ENCODE results near the gene GAS7. TPM values are rescaled to one million over a fixed set of nuclear protein-coding genes. Genes with fewer than 3 reads are reported as not detected.
A peak's percentile ranks its signal among the peaks of the same experiment; 100 is the strongest.

Gene GAS7
- total and polyA plus RNA-seq, 2 donors (not counting 1 experiment from before 2014, with no cell fraction given) = 3.4 to 13.6 TPM

DNA sequence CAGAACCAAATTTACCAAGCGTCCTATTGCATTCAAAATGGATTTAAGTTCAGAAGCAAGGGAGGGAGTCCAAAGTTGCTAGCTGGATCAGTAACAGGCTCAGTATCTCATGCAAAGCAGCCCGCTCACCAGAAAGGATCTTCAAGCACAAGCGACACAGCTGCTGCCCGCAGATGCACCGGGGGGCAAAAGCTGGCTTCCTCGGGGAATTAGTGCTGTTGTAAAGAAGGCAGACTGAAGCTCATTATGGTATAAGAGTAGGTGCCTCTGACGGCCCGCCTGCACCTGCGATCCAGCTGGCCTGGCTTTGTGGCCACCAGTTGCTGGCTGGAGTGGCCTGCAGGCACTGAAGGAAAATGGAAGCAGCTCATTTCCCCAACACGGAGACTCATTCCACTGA lies 165.0 kb downstream of the GAS7 start:
- peak; percentile 52 for DNase-seq
- H3K79me2 ChIP-seq (ENCODE audit: control insufficient read depth, insufficient read depth, low read length) = peaks cover 7% of the 10 kb centered on the region
- peak overlapping the region; percentile 27 for H3K9ac ChIP-seq (ENCODE audit: low read length)
- POLR2A ChIA-PET = interaction anchor here (0.7 to 2.3 kb wide), 4 partner anchors 13 to 82 kb away, joined by 4 to 9 read pairs (median 5); no protein-coding TSS in a partner anchor
- no peaks in the 10 kb centered on the region for H3K36me3 ChIP-seq (replicated peaks in 1 of 2; ENCODE audit: control extremely low read depth in 1 of 2, control insufficient read depth in 1 of 2, extremely low read depth in 1 of 2, insufficient read depth in 2 of 2, low read length in 1 of 2)
- Mint-ChIP-seq H3K4me3 (peak overlapping the region; percentile 67), H3K27ac (peak overlapping the region; percentile 74), H3K27me3 (no peaks in the 10 kb centered on the region), H3K9me3 (ENCODE audit: insufficient read depth) (no peaks in the 10 kb centered on the region), H3K4me1 (peaks cover 26% of the 10 kb centered on the region)
- no peaks in the 10 kb centered on the region for H3K9me3 ChIP-seq (ENCODE audit: control extremely low read depth in 1 of 3, control insufficient read depth in 2 of 3, insufficient read depth in 1 of 3, low read length in 2 of 3)
- ATAC-seq (ENCODE audit: low read depth) = peak; percentile 85
- WGBS (ENCODE audit: insufficient coverage) = 3% methylated on average over 9 of the region's 10 CpGs
- CTCF ChIA-PET = interaction anchor here (0.5 to 1.5 kb wide), 7 partner anchors 9 to 192 kb away, joined by 3 to 7 read pairs (median 4); no protein-coding TSS in a partner anchor
- H3K27me3 ChIP-seq (replicated peaks in 1 of 4; ENCODE audit: control extremely low read depth in 1 of 4, control insufficient read depth in 3 of 4, insufficient read depth in 4 of 4, low read length in 3 of 4) = peaks cover 0 to 6% (median 0%) of the 10 kb centered on the region in 4 experiments
- peak overlapping the region; percentile 67 for H2AFZ ChIP-seq (ENCODE audit: insufficient read depth, low read depth, low read length, poor library complexity, severe bottlenecking)
- H3K27ac ChIP-seq (ENCODE audit: low read length in 2 of 2) = peak overlapping the region; percentile 7 to 38
- intact Hi-C loops (cut with micrococcal nuclease) = loop anchor here (1.0 kb wide), 1 partner anchor 15 kb away; no protein-coding TSS in a partner anchor
- no peaks in the 10 kb centered on the region for H4K20me1 ChIP-seq (ENCODE audit: control insufficient read depth, insufficient read depth, low read length, poor library complexity, severe bottlenecking)
- TF ChIP-seq, protein P1, sequence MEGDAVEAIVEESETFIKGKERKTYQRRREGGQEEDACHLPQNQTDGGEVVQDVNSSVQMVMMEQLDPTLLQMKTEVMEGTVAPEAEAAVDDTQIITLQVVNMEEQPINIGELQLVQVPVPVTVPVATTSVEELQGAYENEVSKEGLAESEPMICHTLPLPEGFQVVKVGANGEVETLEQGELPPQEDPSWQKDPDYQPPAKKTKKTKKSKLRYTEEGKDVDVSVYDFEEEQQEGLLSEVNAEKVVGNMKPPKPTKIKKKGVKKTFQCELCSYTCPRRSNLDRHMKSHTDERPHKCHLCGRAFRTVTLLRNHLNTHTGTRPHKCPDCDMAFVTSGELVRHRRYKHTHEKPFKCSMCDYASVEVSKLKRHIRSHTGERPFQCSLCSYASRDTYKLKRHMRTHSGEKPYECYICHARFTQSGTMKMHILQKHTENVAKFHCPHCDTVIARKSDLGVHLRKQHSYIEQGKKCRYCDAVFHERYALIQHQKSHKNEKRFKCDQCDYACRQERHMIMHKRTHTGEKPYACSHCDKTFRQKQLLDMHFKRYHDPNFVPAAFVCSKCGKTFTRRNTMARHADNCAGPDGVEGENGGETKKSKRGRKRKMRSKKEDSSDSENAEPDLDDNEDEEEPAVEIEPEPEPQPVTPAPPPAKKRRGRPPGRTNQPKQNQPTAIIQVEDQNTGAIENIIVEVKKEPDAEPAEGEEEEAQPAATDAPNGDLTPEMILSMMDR (IDR thresholded peaks at IDR 0.05) = no peak
- no peak for TF ChIP-seq EZH2 (IDR thresholded peaks at IDR 0.05; ENCODE audit: borderline replicate concordance, insufficient read depth, low read depth, low read length, poor library complexity, severe bottlenecking)
- H3K4me1 ChIP-seq (ENCODE audit: control insufficient read depth in 2 of 2, insufficient read depth in 2 of 2, low read length in 2 of 2) = peaks cover 14 to 28% of the 10 kb centered on the region in 2 donors
- H3K4me3 ChIP-seq (ENCODE audit: control extremely low read depth in 1 of 5, extremely low read depth in 1 of 5, insufficient read depth in 1 of 5, low read depth in 2 of 5, low read length in 4 of 5) = peak overlapping the region in 4 of 5 experiments; percentile 22 to 41 (median 24)
- peak overlapping the region; percentile 69 for H3K4me2 ChIP-seq (replicated peaks; ENCODE audit: low read depth, low read length, poor library complexity, severe bottlenecking)

DNA sequence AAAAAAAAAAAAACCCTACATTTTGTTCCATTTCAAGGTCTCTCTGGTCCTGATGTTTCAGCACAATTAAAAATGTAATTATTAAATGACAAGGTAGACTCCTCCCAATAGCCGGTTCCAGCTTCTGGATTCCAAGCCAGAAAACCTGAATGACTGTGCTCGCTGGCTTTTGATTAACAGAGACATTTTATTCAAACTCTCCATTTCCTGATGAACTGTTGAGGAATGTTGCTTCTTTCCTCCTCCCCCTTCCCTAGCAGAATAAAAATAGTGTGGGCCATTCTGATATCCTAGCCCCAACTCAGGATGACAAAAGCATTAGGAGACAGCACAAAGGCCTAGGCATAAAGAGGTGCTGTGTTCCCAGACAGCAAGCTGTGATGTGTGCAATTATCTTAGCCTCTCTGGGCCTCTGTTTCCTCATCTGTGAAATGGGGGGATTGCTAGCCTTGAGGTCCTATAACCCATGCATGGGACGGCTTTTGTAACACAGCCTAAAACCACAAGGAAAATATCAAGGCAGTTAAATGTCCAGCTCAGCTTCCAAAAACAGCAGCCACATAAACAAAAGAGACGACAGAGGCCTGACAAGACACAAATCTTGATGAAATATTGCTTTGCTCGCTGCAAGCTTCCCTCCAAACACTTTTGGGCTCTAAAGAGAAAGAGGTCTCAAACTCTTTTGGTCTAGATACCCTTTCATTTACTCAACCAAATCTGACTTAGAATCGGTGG lies 166.1 kb downstream of the GAS7 start:
- ATAC-seq (ENCODE audit: low read depth) (no peak), DNase-seq (no peak)
- Histone ChIP-seq H3K9me3 (ENCODE audit: control extremely low read depth in 1 of 3, control insufficient read depth in 2 of 3, insufficient read depth in 1 of 3, low read length in 2 of 3) (no peaks in the 10 kb centered on the region), H3K27ac (ENCODE audit: low read length in 2 of 2) (no peak overlapping the region), H3K27me3 (replicated peaks in 1 of 4; ENCODE audit: control extremely low read depth in 1 of 4, control insufficient read depth in 3 of 4, insufficient read depth in 4 of 4, low read length in 3 of 4) (peaks cover 0 to 6% (median 0%) of the 10 kb centered on the region in 4 experiments), H3K9ac (ENCODE audit: low read length) (no peak overlapping the region), H3K4me3 (ENCODE audit: control extremely low read depth in 1 of 5, extremely low read depth in 1 of 5, insufficient read depth in 1 of 5, low read depth in 2 of 5, low read length in 4 of 5) (no peak overlapping the region), H4K20me1 (ENCODE audit: control insufficient read depth, insufficient read depth, low read length, poor library complexity, severe bottlenecking) (no peaks in the 10 kb centered on the region), H3K36me3 (replicated peaks in 1 of 2; ENCODE audit: control extremely low read depth in 1 of 2, control insufficient read depth in 1 of 2, extremely low read depth in 1 of 2, insufficient read depth in 2 of 2, low read length in 1 of 2) (no peaks in the 10 kb centered on the region), H2AFZ (ENCODE audit: insufficient read depth, low read depth, low read length, poor library complexity, severe bottlenecking) (no peak overlapping the region), H3K4me1 (ENCODE audit: control insufficient read depth in 2 of 2, insufficient read depth in 2 of 2, low read length in 2 of 2) (peaks cover 14 to 28% of the 10 kb centered on the region in 2 donors), H3K79me2 (ENCODE audit: control insufficient read depth, insufficient read depth, low read length) (peaks cover 7% of the 10 kb centered on the region), H3K4me2 (replicated peaks; ENCODE audit: low read depth, low read length, poor library complexity, severe bottlenecking) (no peak overlapping the region)
- H3K27me3 Mint-ChIP-seq = no peaks in the 10 kb centered on the region
- TF ChIP-seq, protein P1 (IDR thresholded peaks at IDR 0.05) = no peak
- no peak for TF ChIP-seq EZH2 (IDR thresholded peaks at IDR 0.05; ENCODE audit: borderline replicate concordance, insufficient read depth, low read depth, low read length, poor library complexity, severe bottlenecking)
- H3K4me1 Mint-ChIP-seq = peaks cover 26% of the 10 kb centered on the region
- H3K4me3 Mint-ChIP-seq = no peak overlapping the region
- ChIA-PET CTCF (interaction anchor here (0.7 to 1.5 kb wide), 2 partner anchors 14 to 88 kb away, joined by 3 to 5 read pairs; no protein-coding TSS in a partner anchor), POLR2A (no interaction called here)
- no peak overlapping the region for H3K27ac Mint-ChIP-seq
- intact Hi-C loops (cut with micrococcal nuclease) = no loop called here
- H3K9me3 Mint-ChIP-seq (ENCODE audit: insufficient read depth) = no peaks in the 10 kb centered on the region
- 70% methylated on average over 2 of the region's 6 CpGs for WGBS (ENCODE audit: insufficient coverage)

All from B cell (primary cell).